ENCODE results near the gene SUSD1. TPM values are rescaled to one million over a fixed set of nuclear protein-coding genes. Genes with fewer than 3 reads are reported as not detected.

The SUSD1 gene
- total RNA-seq, 1 experiment from 2014 or later = 20.3 TPM

GRCh38 chr9:112059145-112059965, 115.7 kb downstream of the SUSD1 start:
- in situ Hi-C loops (cut with HindIII; ENCODE audit: low pct_unique_long_range_greater_than_20kb, low sequenced_read_pairs) = no loop called here
- DNase-seq (ENCODE audit: low read depth) = peak; percentile 98

- in situ Hi-C loops (cut with HindIII; ENCODE audit: low pct_unique_long_range_greater_than_20kb, low sequenced_read_pairs) = no loop called here
- no peak for DNase-seq (ENCODE audit: low read depth)
These were observed 118.1 kb downstream of the SUSD1 start for GRCh38 chr9:112056996-112057395.

GRCh38 chr9:112054916-112055315, 120.2 kb downstream of the SUSD1 start:
- in situ Hi-C loops (cut with HindIII; ENCODE audit: low pct_unique_long_range_greater_than_20kb, low sequenced_read_pairs) = no loop called here

GRCh38 chr9:112051812-112052211, 123.3 kb downstream of the SUSD1 start:
- no peak for DNase-seq (ENCODE audit: low read depth)
- in situ Hi-C loops (cut with HindIII; ENCODE audit: low pct_unique_long_range_greater_than_20kb, low sequenced_read_pairs) = no loop called here

More at GRCh38 chr9:112054916-112055315, 120.2 kb downstream of the SUSD1 start:
- DNase-seq (ENCODE audit: low read depth) = no peak

GRCh38 chr9:112050544-112051475, 124.3 kb downstream of the SUSD1 start:
- in situ Hi-C loops (cut with HindIII; ENCODE audit: low pct_unique_long_range_greater_than_20kb, low sequenced_read_pairs) = no loop called here
- DNase-seq (ENCODE audit: low read depth) = peak; percentile 96

GRCh38 chr9:112049811-112050516, 125.1 kb downstream of the SUSD1 start:
- DNase-seq (ENCODE audit: low read depth) = no peak
- in situ Hi-C loops (cut with HindIII; ENCODE audit: low pct_unique_long_range_greater_than_20kb, low sequenced_read_pairs) = no loop called here

GRCh38 chr9:112048924-112049691, 126.0 kb downstream of the SUSD1 start:
- DNase-seq (ENCODE audit: low read depth) = no peak
- in situ Hi-C loops (cut with HindIII; ENCODE audit: low pct_unique_long_range_greater_than_20kb, low sequenced_read_pairs) = no loop called here

- in situ Hi-C loops (cut with HindIII; ENCODE audit: low pct_unique_long_range_greater_than_20kb, low sequenced_read_pairs) = no loop called here
- no peak for DNase-seq (ENCODE audit: low read depth)
These were observed 127.5 kb downstream of the SUSD1 start for GRCh38 chr9:112047538-112048066.

GRCh38 chr9:112046181-112046580, 128.9 kb downstream of the SUSD1 start:
- DNase-seq (ENCODE audit: low read depth) = peak; percentile 83
- in situ Hi-C loops (cut with HindIII; ENCODE audit: low pct_unique_long_range_greater_than_20kb, low sequenced_read_pairs) = no loop called here

- DNase-seq (ENCODE audit: low read depth) = no peak
- in situ Hi-C loops (cut with HindIII; ENCODE audit: low pct_unique_long_range_greater_than_20kb, low sequenced_read_pairs) = no loop called here
These were observed 130.2 kb downstream of the SUSD1 start for GRCh38 chr9:112044881-112045280.

GRCh38 chr9:112044186-112044585, 130.9 kb downstream of the SUSD1 start:
- in situ Hi-C loops (cut with HindIII; ENCODE audit: low pct_unique_long_range_greater_than_20kb, low sequenced_read_pairs) = no loop called here
- no peak for DNase-seq (ENCODE audit: low read depth)

- no peak for DNase-seq (ENCODE audit: low read depth)
- in situ Hi-C loops (cut with HindIII; ENCODE audit: low pct_unique_long_range_greater_than_20kb, low sequenced_read_pairs) = no loop called here
These were observed 131.7 kb downstream of the SUSD1 start for GRCh38 chr9:112043423-112043822.

GRCh38 chr9:112042769-112043168, 132.3 kb downstream of the SUSD1 start:
- in situ Hi-C loops (cut with HindIII; ENCODE audit: low pct_unique_long_range_greater_than_20kb, low sequenced_read_pairs) = no loop called here
- no peak for DNase-seq (ENCODE audit: low read depth)

GRCh38 chr9:112042244-112042638, 132.9 kb downstream of the SUSD1 start:
- in situ Hi-C loops (cut with HindIII; ENCODE audit: low pct_unique_long_range_greater_than_20kb, low sequenced_read_pairs) = no loop called here
- DNase-seq (ENCODE audit: low read depth) = no peak

- in situ Hi-C loops (cut with HindIII; ENCODE audit: low pct_unique_long_range_greater_than_20kb, low sequenced_read_pairs) = no loop called here
- peak; percentile 100 for DNase-seq (ENCODE audit: low read depth)
These were observed 133.4 kb downstream of the SUSD1 start for GRCh38 chr9:112041536-112042243.

GRCh38 chr9:112041199-112041535, 133.9 kb downstream of the SUSD1 start:
- in situ Hi-C loops (cut with HindIII; ENCODE audit: low pct_unique_long_range_greater_than_20kb, low sequenced_read_pairs) = no loop called here
- no peak for DNase-seq (ENCODE audit: low read depth)

GRCh38 chr9:112038017-112038408, 137.1 kb downstream of the SUSD1 start:
- in situ Hi-C loops (cut with HindIII; ENCODE audit: low pct_unique_long_range_greater_than_20kb, low sequenced_read_pairs) = no loop called here
- DNase-seq (ENCODE audit: low read depth) = no peak

All from Caki2 (cell line).